ENCODE results near the gene AMPH.
A peak's percentile ranks its signal among the peaks of the same experiment; 100 is the strongest.

The AMPH gene

DNA sequence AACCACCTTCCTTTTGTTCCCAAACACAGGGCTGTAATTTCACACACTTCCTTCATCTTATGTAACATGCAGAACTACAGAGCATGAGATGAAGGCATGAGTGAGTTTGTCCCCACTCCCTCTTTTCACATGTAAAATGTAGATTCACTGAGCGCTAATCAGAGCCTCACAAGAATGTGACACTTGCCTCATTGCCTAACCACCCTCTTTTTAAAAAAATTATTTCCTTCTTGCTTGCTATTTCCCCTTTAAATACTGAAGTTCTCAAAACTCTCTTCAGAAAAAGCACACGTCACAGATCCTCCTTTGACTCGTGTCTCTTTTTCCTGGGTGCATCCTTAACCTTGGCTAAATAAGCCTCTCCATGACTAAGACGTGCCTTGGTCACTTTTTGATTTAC, 236.5 kb downstream of the AMPH start:
- no peak overlapping the region for H3K4me3 Mint-ChIP-seq
- no peak for DNase-seq (ENCODE audit: low spot score in 2 of 2)
- ATAC-seq (replicated peaks; ENCODE audit: extremely low read depth, poor library complexity, severe bottlenecking), result no peak
- H3K36me3 Mint-ChIP-seq (ENCODE audit: insufficient read depth), result no peaks in the 10 kb centered on the region
- no peaks in the 10 kb centered on the region for H3K9me3 Mint-ChIP-seq
- H3K27ac Mint-ChIP-seq (ENCODE audit: low read depth), result peak overlapping the region; percentile 32
- no peaks in the 10 kb centered on the region for H3K27me3 Mint-ChIP-seq
- H3K4me1 Mint-ChIP-seq, result peaks cover 9% of the 10 kb centered on the region

DNA sequence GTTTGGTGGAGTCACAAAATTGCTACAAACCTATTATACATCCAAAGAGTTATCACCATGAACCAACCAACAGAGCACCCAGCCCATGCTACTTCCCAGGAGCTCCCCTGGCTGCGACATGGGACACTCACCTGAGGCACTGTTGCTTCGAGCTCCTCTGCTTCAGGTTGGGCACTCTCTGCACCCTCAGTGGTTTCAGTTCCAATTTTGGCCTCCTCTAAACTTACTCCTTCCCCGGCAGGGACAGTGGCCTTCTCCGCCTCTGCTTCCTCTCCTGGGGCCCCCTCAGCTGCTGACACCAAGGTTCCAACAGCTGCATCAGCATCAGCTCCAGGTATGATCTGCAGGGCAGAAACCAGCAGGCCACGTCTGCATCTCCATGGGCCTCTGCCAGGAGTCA, 237.3 kb downstream of the AMPH start:
- DNase-seq (ENCODE audit: low spot score in 2 of 2) (no peak), ATAC-seq (replicated peaks; ENCODE audit: extremely low read depth, poor library complexity, severe bottlenecking) (no peak)
- Mint-ChIP-seq H3K4me1 (peaks cover 4% of the 10 kb centered on the region), H3K9me3 (no peaks in the 10 kb centered on the region), H3K27me3 (no peaks in the 10 kb centered on the region), H3K27ac (ENCODE audit: low read depth) (no peak overlapping the region), H3K4me3 (no peak overlapping the region), H3K36me3 (ENCODE audit: insufficient read depth) (no peaks in the 10 kb centered on the region)

DNA sequence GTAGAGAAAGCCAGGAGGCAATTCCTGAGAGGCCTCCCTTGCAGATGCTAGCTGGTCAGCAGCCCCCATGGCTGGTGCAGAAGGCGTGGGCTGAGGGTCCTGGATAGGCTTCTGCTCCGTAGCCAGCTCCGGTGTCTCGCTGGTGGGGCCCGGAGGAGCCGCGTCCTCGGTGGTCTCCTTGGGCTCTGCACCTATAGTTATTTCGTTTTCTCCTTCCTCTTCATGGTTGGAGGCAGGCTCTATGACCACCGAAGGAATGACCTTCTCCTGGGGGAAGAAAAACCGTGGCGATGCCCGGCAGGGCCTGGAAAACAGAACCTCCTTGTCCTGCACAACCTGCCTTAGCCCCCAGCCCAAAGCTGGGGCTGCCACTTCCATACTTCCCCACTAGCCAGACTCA, 239.4 kb downstream of the AMPH start:
- peaks cover 2% of the 10 kb centered on the region for H3K36me3 Mint-ChIP-seq (ENCODE audit: insufficient read depth)
- H3K9me3 Mint-ChIP-seq, result no peaks in the 10 kb centered on the region
- no peak for ATAC-seq (replicated peaks; ENCODE audit: extremely low read depth, poor library complexity, severe bottlenecking)
- no peaks in the 10 kb centered on the region for H3K27me3 Mint-ChIP-seq
- no peak for DNase-seq (ENCODE audit: low spot score in 2 of 2)
- H3K27ac Mint-ChIP-seq (ENCODE audit: low read depth), result no peak overlapping the region
- peaks cover 12% of the 10 kb centered on the region for H3K4me1 Mint-ChIP-seq
- no peak overlapping the region for H3K4me3 Mint-ChIP-seq

DNA sequence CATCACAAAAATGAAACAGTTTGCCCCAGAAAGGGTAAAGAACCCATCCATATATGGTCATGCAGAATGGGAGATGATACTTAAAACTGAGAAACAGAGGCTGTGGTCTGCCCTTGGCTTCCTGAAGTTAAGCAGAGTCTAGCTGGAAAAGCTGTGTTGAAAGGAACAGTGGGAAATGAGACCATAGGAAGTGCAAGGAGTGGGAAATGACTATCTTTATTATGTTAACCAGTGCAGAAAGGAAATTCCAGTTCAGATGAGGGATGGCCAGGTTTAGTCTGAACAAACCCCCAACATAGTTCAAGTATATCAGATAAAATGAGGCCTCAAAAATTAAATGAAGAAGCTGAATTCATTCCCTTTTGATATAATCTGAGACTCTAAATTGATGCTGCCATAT, 245.5 kb downstream of the AMPH start:
- H3K27ac Mint-ChIP-seq (ENCODE audit: low read depth), result peak overlapping the region; percentile 13

DNA sequence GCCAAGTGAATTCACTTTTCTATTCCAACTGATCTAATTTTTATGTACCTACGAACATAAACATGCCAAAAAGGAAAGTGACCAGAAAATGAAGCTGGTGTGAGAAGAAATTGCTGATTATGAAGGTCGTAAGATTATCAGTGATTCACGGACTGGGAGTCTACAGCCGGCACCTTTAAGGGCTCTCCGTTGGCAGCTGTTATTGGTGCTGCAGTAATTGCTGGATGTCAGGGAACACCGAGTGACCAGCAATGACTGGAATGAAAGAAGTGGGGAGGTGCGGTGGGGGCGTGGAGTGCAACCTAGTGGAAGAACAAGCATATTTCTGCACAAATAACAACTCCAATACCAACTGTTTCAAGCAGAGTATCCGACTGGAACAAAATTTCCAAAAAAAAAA, 247.9 kb downstream of the AMPH start:
- DNase-seq (ENCODE audit: low spot score in 2 of 2) (no peak), ATAC-seq (replicated peaks; ENCODE audit: extremely low read depth, poor library complexity, severe bottlenecking) (no peak)
- Mint-ChIP-seq H3K27ac (ENCODE audit: low read depth) (no peak overlapping the region), H3K4me1 (peaks cover 36% of the 10 kb centered on the region), H3K36me3 (ENCODE audit: insufficient read depth) (peaks cover 18% of the 10 kb centered on the region), H3K27me3 (no peaks in the 10 kb centered on the region), H3K9me3 (no peaks in the 10 kb centered on the region), H3K4me3 (no peak overlapping the region)

More for the DNA sequence above, 245.5 kb downstream of the AMPH start:
- Mint-ChIP-seq H3K4me3 (no peak overlapping the region), H3K36me3 (ENCODE audit: insufficient read depth) (peaks cover 9% of the 10 kb centered on the region), H3K27me3 (no peaks in the 10 kb centered on the region), H3K4me1 (peaks cover 23% of the 10 kb centered on the region), H3K9me3 (no peaks in the 10 kb centered on the region)
- ATAC-seq (replicated peaks; ENCODE audit: extremely low read depth, poor library complexity, severe bottlenecking), result no peak
- DNase-seq (ENCODE audit: low spot score in 2 of 2), result no peak

DNA sequence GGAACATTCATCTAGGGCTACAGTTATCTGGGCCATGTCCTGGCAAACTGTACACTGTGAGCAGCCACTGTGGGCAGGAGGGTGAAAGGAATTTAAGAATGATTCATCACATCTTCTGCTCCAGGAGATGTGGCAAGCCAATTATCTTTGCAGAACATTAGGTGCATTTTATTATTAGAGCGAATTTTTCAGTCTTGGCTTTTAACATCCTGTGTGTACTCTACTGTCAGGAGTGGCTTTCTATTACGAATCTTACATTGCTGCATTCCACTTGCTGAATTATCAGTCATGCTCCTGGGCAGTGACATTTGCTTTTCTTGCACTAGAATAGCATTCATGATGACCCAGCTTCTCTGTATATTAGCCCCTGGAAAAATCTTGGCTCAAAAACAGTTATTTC, 248.5 kb downstream of the AMPH start:
- DNase-seq (ENCODE audit: low spot score in 2 of 2) (no peak), ATAC-seq (replicated peaks; ENCODE audit: extremely low read depth, poor library complexity, severe bottlenecking) (no peak)
- peaks cover 19% of the 10 kb centered on the region for H3K36me3 Mint-ChIP-seq (ENCODE audit: insufficient read depth)
- no peak overlapping the region for H3K4me3 Mint-ChIP-seq
- no peak overlapping the region for H3K27ac Mint-ChIP-seq (ENCODE audit: low read depth)
- no peaks in the 10 kb centered on the region for H3K27me3 Mint-ChIP-seq
- H3K4me1 Mint-ChIP-seq, result peaks cover 36% of the 10 kb centered on the region
- no peaks in the 10 kb centered on the region for H3K9me3 Mint-ChIP-seq

DNA sequence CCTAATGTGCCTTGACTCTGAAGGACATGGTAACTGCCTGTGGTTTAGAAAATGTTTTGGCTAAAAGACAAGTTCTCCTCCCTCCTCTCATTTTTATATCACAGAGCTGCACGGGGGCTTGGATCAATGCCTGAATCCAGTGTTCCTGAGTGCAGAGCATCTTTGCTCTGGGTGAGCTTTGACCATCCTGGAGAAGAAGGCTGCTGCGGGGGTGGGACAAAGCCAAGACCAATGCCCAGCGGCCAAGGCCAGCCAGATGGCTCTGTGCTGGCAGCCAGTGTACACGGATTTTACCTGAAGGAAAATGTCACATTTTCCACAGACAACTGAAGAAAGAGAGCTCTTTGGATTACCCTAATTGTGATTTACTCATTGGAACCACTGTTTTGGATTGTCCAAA, 255.7 kb downstream of the AMPH start:
- no peaks in the 10 kb centered on the region for H3K9me3 Mint-ChIP-seq
- no peak for DNase-seq (ENCODE audit: low spot score in 2 of 2)
- no peaks in the 10 kb centered on the region for H3K27me3 Mint-ChIP-seq
- no peak overlapping the region for H3K4me3 Mint-ChIP-seq
- peaks cover 28% of the 10 kb centered on the region for H3K36me3 Mint-ChIP-seq (ENCODE audit: insufficient read depth)
- no peak overlapping the region for H3K27ac Mint-ChIP-seq (ENCODE audit: low read depth)
- peaks cover 43% of the 10 kb centered on the region for H3K4me1 Mint-ChIP-seq
- no peak for ATAC-seq (replicated peaks; ENCODE audit: extremely low read depth, poor library complexity, severe bottlenecking)

DNA sequence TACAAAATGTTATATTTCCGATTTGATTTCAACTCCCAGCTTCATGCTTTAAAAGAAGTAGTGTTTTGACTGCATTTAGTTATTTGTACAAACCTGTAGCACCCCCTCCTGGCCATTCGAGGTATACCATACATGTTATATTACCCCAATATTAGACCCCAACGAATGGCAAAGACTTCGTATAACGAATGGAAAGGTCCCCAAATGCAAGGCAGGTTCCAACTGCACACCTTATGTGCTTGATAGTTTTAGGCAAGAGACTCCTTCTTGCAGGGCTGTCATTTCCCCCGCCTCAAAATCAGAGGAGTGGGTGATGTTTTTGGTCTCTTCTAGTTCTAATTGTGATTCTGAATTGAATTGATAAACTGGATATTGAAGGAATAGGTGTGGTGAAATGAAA, 256.7 kb downstream of the AMPH start:
- H3K9me3 Mint-ChIP-seq, result no peaks in the 10 kb centered on the region
- peak; percentile 52 to 59 for DNase-seq (ENCODE audit: low spot score in 2 of 2)
- H3K4me3 Mint-ChIP-seq, result no peak overlapping the region
- peak; percentile 41 for ATAC-seq (replicated peaks; ENCODE audit: extremely low read depth, poor library complexity, severe bottlenecking)
- H3K27ac Mint-ChIP-seq (ENCODE audit: low read depth), result no peak overlapping the region
- H3K36me3 Mint-ChIP-seq (ENCODE audit: insufficient read depth), result peaks cover 27% of the 10 kb centered on the region
- H3K4me1 Mint-ChIP-seq, result peaks cover 46% of the 10 kb centered on the region
- H3K27me3 Mint-ChIP-seq, result no peaks in the 10 kb centered on the region

DNA sequence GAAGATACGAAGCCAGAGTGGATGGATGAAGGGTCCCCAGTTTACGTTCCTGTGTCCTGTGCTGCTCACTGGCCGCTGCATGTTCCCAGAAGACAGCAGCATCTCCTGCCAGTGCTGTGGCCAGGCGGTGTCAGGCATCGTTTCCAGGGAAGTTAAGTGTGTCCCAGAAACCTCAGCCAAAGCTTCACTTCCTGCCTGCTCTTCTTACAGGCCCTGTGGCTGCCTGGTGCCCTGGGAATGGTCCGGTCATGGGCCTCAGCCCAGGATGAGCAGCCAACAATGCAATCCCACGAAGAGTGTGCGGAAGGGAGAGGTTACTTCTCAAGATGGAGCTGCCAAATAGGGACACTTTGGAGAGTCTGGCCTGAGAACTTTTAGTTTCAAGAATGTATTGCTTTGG, 258.0 kb downstream of the AMPH start:
- DNase-seq (ENCODE audit: low spot score in 2 of 2) (no peak), ATAC-seq (replicated peaks; ENCODE audit: extremely low read depth, poor library complexity, severe bottlenecking) (no peak)
- peak overlapping the region; percentile 75 for H3K27ac Mint-ChIP-seq (ENCODE audit: low read depth)
- peaks cover 51% of the 10 kb centered on the region for H3K4me1 Mint-ChIP-seq
- H3K36me3 Mint-ChIP-seq (ENCODE audit: insufficient read depth), result peaks cover 21% of the 10 kb centered on the region
- H3K9me3 Mint-ChIP-seq, result no peaks in the 10 kb centered on the region
- H3K27me3 Mint-ChIP-seq, result no peaks in the 10 kb centered on the region
- H3K4me3 Mint-ChIP-seq, result no peak overlapping the region

DNA sequence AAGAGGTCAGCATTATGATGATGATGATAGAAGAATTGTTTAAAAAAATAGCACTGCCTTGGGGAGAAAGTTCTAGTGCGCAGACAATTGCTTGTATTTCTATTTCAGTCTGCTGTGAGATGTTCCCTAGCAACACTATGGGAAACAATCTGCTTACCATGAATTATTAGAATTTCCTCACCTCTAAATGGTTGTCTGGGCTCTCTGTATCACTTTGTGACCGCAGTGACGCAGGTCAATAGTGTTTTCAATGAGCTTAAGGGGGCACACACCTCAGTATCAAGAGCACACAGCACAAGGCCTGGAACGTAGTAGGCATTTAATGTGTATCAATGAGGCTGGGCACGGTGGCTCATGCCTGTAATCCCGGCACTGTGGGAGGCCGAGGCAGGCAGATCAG, 258.9 kb downstream of the AMPH start:
- DNase-seq (ENCODE audit: low spot score in 2 of 2) (no peak), ATAC-seq (replicated peaks; ENCODE audit: extremely low read depth, poor library complexity, severe bottlenecking) (no peak)
- Mint-ChIP-seq H3K4me3 (peak overlapping the region; percentile 19), H3K36me3 (ENCODE audit: insufficient read depth) (peaks cover 19% of the 10 kb centered on the region), H3K4me1 (peaks cover 55% of the 10 kb centered on the region), H3K27me3 (no peaks in the 10 kb centered on the region), H3K9me3 (no peaks in the 10 kb centered on the region), H3K27ac (ENCODE audit: low read depth) (peak overlapping the region; percentile 75)

DNA sequence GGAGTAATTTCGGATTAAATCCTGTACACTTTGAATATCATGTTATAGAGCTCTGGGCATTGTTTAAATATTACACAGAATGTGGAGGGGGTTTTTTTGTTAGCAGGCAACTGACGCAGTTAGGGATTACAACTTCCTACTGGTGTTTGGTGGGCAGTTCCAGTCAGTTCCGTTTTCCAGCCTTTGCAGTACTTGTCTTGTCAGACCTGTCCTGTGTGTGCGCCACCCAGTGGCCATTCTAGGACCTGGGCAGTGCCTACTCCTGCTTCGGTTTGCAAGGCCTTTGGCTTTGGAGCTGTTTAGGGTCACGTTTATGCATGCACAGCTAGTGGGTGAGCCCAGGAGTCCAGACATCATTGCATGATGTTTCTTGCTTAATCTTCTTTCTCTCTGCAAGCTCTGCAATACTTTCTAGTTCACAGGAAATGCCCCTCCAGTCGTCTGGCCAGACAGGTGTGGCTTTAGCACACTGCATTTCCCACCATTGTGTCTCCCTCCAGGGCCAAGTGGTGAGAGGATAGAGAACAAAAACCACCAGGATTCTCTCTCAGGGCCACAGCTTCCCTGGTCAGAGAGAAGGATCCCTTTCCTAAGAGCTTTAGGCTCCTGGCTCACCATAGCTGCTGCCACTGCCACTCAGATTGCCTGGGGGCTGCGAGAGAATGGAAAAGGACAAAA, 261.2 kb downstream of the AMPH start:
- Mint-ChIP-seq H3K4me3 (peak overlapping the region; percentile 64), H3K4me1 (peaks cover 69% of the 10 kb centered on the region), H3K27me3 (no peaks in the 10 kb centered on the region), H3K27ac (ENCODE audit: low read depth) (peak overlapping the region; percentile 98), H3K36me3 (ENCODE audit: insufficient read depth) (peaks cover 17% of the 10 kb centered on the region), H3K9me3 (no peaks in the 10 kb centered on the region)
- DNase-seq (ENCODE audit: low spot score in 2 of 2) (peak; percentile 67 to 76), ATAC-seq (replicated peaks; ENCODE audit: extremely low read depth, poor library complexity, severe bottlenecking) (peak; percentile 56)

DNA sequence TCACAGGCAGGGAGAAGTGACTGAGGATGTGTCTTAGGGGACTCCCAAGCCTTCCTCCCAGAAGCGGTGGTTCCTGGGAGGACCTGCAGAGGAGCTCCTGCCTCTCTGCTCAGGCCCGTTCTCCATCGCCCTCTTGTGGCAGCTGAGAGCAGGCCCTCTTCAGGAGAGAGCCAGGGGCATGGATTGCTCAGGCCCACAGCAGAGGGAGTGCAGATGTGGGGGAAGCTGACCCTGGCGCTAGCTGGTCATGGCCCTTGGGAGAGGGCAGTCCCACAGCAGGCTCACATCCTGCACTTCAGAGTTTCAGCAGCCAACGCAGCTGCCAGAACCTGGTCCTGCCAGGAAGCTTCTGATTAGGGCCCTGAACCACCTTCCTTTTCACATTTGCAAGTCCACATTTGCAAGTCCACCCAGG, 263.0 kb downstream of the AMPH start:
- H3K27ac Mint-ChIP-seq (ENCODE audit: low read depth), result peak overlapping the region; percentile 98
- no peaks in the 10 kb centered on the region for H3K9me3 Mint-ChIP-seq
- ATAC-seq (replicated peaks; ENCODE audit: extremely low read depth, poor library complexity, severe bottlenecking) (peak; percentile 54), DNase-seq (ENCODE audit: low spot score in 2 of 2) (peak; percentile 56 to 58)
- peaks cover 23% of the 10 kb centered on the region for H3K36me3 Mint-ChIP-seq (ENCODE audit: insufficient read depth)
- H3K4me1 Mint-ChIP-seq, result peaks cover 84% of the 10 kb centered on the region
- no peaks in the 10 kb centered on the region for H3K27me3 Mint-ChIP-seq
- peak overlapping the region; percentile 73 for H3K4me3 Mint-ChIP-seq

DNA sequence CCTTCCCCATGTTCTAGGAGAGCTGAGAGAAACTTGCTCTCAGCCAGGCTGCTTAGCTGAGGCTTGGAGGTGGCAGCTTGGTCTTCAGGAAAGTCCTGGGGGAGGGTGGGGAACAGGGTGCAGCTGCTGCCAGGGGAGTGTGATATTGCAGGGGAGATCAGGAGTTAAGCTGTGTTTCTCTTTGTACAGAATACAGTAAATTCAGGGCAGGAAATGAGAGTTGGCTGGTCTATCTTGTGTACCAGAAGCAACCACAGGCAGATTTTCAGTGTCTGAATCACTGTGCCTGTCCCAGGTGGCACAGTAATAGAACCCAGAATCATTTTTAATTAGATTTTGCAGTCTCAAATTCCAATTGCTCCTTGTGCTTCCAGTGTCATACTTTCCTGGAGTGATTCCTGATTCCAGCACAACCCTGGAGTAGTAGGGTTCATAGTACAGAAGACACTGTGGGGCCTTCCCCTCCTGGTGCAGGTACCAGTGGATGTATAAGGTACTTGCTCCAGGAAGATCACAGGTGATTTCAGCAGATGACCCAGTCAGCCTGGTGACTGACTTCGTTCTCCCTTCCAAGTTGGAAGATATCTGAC, 263.8 kb downstream of the AMPH start:
- H3K4me1 Mint-ChIP-seq, result peaks cover 84% of the 10 kb centered on the region
- H3K27me3 Mint-ChIP-seq, result no peaks in the 10 kb centered on the region
- H3K4me3 Mint-ChIP-seq, result peak overlapping the region; percentile 73
- DNase-seq (ENCODE audit: low spot score in 2 of 2) (no peak), ATAC-seq (replicated peaks; ENCODE audit: extremely low read depth, poor library complexity, severe bottlenecking) (peak; percentile 59)
- H3K9me3 Mint-ChIP-seq, result no peaks in the 10 kb centered on the region
- peaks cover 26% of the 10 kb centered on the region for H3K36me3 Mint-ChIP-seq (ENCODE audit: insufficient read depth)
- H3K27ac Mint-ChIP-seq (ENCODE audit: low read depth), result peak overlapping the region; percentile 98

Data from central memory CD8-positive, alpha-beta T cell (primary cell).